Vagina (tissue), 2 donors: ENCODE data around the gene PIK3CG. TPM values are rescaled to one million over a fixed set of nuclear protein-coding genes. Genes with fewer than 3 reads are reported as not detected.
"Not testable (repeated sequence)": the region's sequence is repeated elsewhere in the genome, so short reads cannot be mapped to it uniquely, and the experiment has no call there.

Experiments
- DNase-seq, 2 donors: peaks; one replicate each; pipeline ENCODE4 v3.0.0-alpha.2; 2017; ENCODE audit errors: extremely low spot score in 2 of 2
- H3K27ac ChIP-seq: fragments of 200-600 bp; sonication (generic); one replicate; pipeline ENCODE4 v1.5.1; 2019
- H3K27me3 ChIP-seq: fragments of 200-600 bp; sonication (generic); one replicate; pipeline ENCODE4 v1.5.1; 2019
- H3K36me3 ChIP-seq, 2 donors: fragments of 200-600 bp; sonication (generic); one replicate each; pipeline ENCODE4 v1.5.1; 2017 to 2019
- H3K4me1 ChIP-seq: fragments of 200-600 bp; sonication (generic); one replicate; pipeline ENCODE4 v1.5.1; 2019
- H3K4me3 ChIP-seq, 2 donors: fragments of 200-600 bp; sonication (generic); 1 replicate in 1 of 2; 2 replicates in 1 of 2; pipeline ENCODE4 v1.5.1; 2016 to 2019
- H3K9me3 ChIP-seq: fragments of 200-600 bp; sonication (generic); one replicate; pipeline ENCODE4 v1.5.1; 2019
- POLR2A ChIP-seq, 2 donors: fragments of 450-650 bp; IDR thresholded peaks; one replicate each; pipeline ENCODE4 v1.6.1; 2017; ENCODE audit warnings: antibody characterized with exemption in 2 of 2, mild to moderate bottlenecking in 2 of 2, moderate library complexity in 2 of 2
- POLR2AphosphoS5 ChIP-seq, 2 donors: sonication (generic); formaldehyde crosslinking; IDR thresholded peaks; one replicate each; pipeline ENCODE4 v1.9.0; 2017; ENCODE audit warnings: antibody characterized with exemption in 2 of 2, mild to moderate bottlenecking in 2 of 2, low read depth in 1 of 2; ENCODE audit not compliant: insufficient read depth in 1 of 2
- intact Hi-C: fragments of 100-400 bp; cut with DNase I; formaldehyde crosslinking; loops from one replicate; pipeline ENCODE4 v1.15.1; 2023
- total RNA-seq: library from RNA; depleted of rRNA; stranded (reverse); fragments of >200 nt; gene quantifications from one replicate; pipeline ENCODE4 v1.2.3, GENCODE V29; 2016
- TF ChIP-seq, protein P1 (sequence below), 3 experiments: fragments of 450-650 bp in 2 of 3; fragments of 200-600 bp in 1 of 3; sonication (generic) in 1 of 3; IDR thresholded peaks; one replicate each; pipeline ENCODE4 v1.5.1; 2017 to 2019; ENCODE audit warnings: antibody characterized with exemption in 3 of 3, mild to moderate bottlenecking in 2 of 3, moderate library complexity in 2 of 3

The PIK3CG gene
- total RNA-seq, 1 donor from 2014 or later = 4.4 TPM

DNA sequence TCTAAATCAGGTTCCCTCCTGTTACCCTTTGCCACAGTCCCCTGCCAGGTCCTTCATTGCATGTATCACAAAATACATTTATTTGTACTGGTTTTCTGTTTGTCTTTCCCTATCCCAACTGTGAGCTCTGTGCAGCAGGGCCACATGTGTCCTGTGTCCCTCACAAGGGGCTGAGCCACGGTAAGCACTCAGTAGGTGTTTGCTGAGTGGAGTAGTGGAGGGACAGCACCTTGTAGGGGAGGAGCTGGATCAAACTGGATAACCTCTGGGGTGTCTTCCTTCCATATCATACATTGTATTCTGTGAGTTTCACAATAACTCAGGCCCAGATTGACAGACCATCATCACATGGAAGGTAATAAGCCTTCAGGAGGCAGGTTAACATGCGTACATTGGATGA is 25.9 kb downstream of the PIK3CG start:
- TF ChIP-seq, protein P1, sequence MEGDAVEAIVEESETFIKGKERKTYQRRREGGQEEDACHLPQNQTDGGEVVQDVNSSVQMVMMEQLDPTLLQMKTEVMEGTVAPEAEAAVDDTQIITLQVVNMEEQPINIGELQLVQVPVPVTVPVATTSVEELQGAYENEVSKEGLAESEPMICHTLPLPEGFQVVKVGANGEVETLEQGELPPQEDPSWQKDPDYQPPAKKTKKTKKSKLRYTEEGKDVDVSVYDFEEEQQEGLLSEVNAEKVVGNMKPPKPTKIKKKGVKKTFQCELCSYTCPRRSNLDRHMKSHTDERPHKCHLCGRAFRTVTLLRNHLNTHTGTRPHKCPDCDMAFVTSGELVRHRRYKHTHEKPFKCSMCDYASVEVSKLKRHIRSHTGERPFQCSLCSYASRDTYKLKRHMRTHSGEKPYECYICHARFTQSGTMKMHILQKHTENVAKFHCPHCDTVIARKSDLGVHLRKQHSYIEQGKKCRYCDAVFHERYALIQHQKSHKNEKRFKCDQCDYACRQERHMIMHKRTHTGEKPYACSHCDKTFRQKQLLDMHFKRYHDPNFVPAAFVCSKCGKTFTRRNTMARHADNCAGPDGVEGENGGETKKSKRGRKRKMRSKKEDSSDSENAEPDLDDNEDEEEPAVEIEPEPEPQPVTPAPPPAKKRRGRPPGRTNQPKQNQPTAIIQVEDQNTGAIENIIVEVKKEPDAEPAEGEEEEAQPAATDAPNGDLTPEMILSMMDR (IDR thresholded peaks at IDR 0.05) = no peak
- TF ChIP-seq POLR2A (IDR thresholded peaks at IDR 0.05) = no peak
- Histone ChIP-seq H3K27ac (no peak overlapping the region), H3K4me1 (no peaks in the 10 kb centered on the region), H3K4me3 (no peak overlapping the region), H3K36me3 (no peaks in the 10 kb centered on the region), H3K27me3 (no peaks in the 10 kb centered on the region), H3K9me3 (no peaks in the 10 kb centered on the region)
- intact Hi-C loops = no loop called here
- DNase-seq = no peak

DNA sequence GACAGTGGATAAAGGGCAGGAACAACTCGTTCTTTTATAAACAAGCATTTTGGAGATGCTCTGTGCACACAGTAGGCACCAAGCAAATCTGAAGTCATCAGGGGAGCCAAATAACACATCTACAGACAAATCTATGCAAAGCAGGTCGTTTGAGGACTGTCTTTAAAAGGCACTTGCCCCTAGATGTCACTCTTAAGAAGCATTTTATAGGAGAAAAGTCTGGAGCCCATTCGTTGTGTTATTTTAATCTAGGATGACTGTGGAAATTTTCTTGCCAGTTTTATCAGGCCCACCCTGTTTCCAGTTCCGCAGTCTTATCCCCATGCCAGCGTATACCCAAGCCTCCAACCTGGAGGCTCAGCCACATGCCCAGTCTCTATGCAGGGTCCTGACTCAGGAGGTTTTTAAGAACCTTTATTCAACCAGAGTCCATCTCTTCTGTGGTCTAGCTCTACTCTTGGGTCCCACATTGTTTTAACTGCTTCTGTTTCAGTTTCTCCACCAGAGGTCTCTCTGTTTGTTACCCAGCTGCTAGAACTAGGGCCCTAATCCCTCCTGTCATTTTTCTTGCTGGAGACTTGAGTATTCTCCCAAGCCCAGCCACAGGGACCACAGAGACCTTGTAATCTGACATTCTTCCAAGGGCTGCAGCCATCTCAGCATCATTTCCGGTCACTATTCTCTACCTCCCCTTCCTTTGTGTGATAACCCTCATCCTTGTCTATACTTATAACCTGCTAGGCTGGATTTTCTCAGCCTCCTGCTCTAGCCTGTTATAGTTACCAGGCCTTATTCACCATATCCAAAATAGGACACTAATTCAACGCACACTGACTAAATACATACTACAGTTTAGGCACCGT is 26.7 kb downstream of the PIK3CG start:
- no peak overlapping the region for H3K4me3 ChIP-seq
- intact Hi-C loops = no loop called here
- no peaks in the 10 kb centered on the region for H3K27me3 ChIP-seq
- no peaks in the 10 kb centered on the region for H3K4me1 ChIP-seq
- H3K27ac ChIP-seq = no peak overlapping the region
- TF ChIP-seq, protein P1 (IDR thresholded peaks at IDR 0.05) = no peak
- no peaks in the 10 kb centered on the region for H3K9me3 ChIP-seq
- H3K36me3 ChIP-seq = no peaks in the 10 kb centered on the region
- DNase-seq = no peak

DNA sequence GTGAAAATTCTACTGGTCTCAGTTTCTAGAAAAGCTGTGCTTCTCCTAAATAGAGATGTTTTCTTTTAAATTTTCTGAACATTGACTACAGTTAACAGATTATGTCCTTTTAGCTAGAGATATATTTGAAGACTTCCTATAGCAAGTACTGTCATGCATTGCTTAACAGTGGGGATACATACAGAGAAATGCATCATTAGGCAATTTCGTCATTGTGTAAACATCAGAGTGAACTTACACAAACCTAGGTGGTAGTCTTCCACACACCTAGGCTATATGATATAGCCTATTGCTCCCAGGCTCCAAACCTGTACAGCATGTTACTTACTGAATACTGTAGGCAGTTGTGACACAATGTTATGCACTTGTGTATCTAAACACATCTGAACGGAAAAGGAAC is 28.5 kb downstream of the PIK3CG start:
- Histone ChIP-seq H3K27ac (no peak overlapping the region), H3K9me3 (no peaks in the 10 kb centered on the region), H3K36me3 (no peaks in the 10 kb centered on the region), H3K4me1 (no peaks in the 10 kb centered on the region), H3K27me3 (no peaks in the 10 kb centered on the region), H3K4me3 (no peak overlapping the region)
- no peak for DNase-seq
- no peak for TF ChIP-seq POLR2AphosphoS5 (IDR thresholded peaks at IDR 0.05; ENCODE audit: insufficient read depth in 1 of 2, low read depth in 1 of 2)
- TF ChIP-seq, protein P1 (IDR thresholded peaks at IDR 0.05) = no peak
- TF ChIP-seq POLR2A (IDR thresholded peaks at IDR 0.05) = no peak
- intact Hi-C loops = no loop called here

DNA sequence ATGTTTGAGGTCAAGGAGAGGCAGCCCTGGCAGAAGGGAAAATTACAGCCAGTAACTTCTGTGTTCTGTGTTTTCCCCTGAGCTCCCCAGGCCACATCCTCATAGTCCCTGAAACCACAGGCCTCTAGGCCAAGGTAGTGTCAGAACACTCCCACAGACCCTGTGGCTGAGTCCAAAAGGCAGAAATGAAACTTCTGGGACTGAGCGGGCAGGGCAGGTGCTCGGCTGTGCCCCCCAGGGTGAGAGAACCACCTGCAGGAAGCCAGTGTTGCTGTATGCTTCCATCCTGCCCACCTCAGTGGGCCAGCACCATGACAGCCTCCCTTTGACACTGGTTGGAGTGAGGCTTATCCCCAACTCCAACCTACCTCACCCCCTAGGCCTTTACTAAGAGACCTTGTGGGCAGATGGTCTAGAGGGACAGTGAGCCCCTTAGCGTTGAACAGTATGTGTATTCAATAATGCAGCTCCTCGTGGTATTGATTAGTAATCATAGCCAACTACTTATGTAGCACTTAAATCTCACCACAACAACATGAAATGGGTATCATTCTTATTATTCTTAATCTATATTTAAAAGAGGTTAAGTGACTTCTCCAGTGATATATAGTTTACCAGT is 30.3 kb downstream of the PIK3CG start:
- Histone ChIP-seq H3K27ac (no peak overlapping the region), H3K4me3 (no peak overlapping the region), H3K36me3 (no peaks in the 10 kb centered on the region), H3K27me3 (no peaks in the 10 kb centered on the region), H3K9me3 (no peaks in the 10 kb centered on the region), H3K4me1 (no peaks in the 10 kb centered on the region)
- intact Hi-C loops = no loop called here
- DNase-seq = no peak
- TF ChIP-seq POLR2AphosphoS5 (IDR thresholded peaks at IDR 0.05; ENCODE audit: insufficient read depth in 1 of 2, low read depth in 1 of 2) (no peak), POLR2A (IDR thresholded peaks at IDR 0.05) (no peak)
- TF ChIP-seq, protein P1 (IDR thresholded peaks at IDR 0.05) = no peak

DNA sequence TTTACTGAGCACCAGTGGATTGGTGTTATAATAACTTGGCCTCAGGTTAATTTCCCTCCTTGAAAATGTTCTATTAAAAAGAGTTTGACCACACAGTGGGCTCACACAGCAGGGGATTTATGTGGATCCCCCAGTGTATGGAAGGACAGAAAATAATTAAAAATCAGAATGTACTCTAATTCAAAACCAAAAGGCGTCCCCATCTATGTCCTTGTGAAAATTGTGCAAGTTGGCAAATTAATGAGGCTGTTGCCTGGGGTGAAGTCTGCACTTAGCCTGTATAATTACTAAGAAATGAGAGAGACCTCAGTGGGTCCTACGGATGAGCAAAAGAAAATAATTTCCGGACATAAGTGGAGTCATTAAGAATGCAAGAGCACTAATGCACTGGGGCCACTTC is 31.1 kb downstream of the PIK3CG start:
- no peaks in the 10 kb centered on the region for H3K36me3 ChIP-seq
- DNase-seq = no peak
- H3K9me3 ChIP-seq = no peaks in the 10 kb centered on the region
- H3K4me3 ChIP-seq = no peak overlapping the region
- no peaks in the 10 kb centered on the region for H3K4me1 ChIP-seq
- TF ChIP-seq POLR2AphosphoS5 (IDR thresholded peaks at IDR 0.05; ENCODE audit: insufficient read depth in 1 of 2, low read depth in 1 of 2) (no peak), POLR2A (IDR thresholded peaks at IDR 0.05) (no peak)
- TF ChIP-seq, protein P1 (IDR thresholded peaks at IDR 0.05) = no peak
- H3K27ac ChIP-seq = no peak overlapping the region
- intact Hi-C loops = no loop called here
- no peaks in the 10 kb centered on the region for H3K27me3 ChIP-seq

DNA sequence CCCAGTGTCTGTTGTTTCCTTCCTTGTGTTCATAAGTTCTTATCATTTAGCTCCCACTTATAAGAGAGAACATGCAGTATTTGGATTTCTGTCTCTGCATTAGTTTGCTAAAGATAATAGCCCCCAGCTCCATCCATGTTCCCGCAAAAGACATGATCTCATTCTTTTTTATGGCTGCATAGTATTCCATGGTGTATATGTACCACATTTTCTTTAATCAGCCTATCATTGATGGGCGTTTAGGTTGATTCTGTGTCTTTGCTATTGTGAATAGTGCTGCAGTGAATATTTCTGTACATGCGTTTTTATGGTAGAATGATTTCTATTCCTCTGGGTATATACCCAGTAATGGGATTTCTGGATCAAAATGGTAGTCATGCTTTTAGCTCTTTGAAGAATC is 32.5 kb downstream of the PIK3CG start:
- H3K4me1 ChIP-seq, H3K27me3 ChIP-seq, H3K4me3 ChIP-seq, DNase-seq, H3K27ac ChIP-seq, H3K9me3 ChIP-seq, H3K36me3 ChIP-seq, intact Hi-C loops: not testable (repeated sequence)

DNA sequence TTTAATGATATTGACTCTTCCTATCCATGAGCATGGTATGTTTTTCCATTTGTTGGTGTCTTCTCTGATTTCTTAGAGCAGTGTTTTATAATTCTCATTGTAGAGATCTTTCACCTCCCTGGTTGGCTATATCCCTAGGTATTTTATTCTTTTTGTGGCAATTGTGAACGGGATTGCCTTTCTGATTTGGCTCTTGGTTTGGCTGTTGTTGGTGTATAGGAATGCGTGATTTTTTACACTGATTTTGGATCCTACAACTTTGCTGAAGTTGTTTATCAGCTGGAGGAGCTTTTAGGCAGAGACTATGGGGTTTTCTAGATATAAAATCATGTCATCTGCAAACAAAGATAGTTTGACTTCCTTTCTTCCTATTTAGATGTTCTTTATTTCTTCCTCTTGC is 33.9 kb downstream of the PIK3CG start:
- intact Hi-C loops, DNase-seq, H3K9me3 ChIP-seq, H3K36me3 ChIP-seq, H3K27me3 ChIP-seq, H3K4me3 ChIP-seq, H3K4me1 ChIP-seq, H3K27ac ChIP-seq: not testable (repeated sequence)
